ENCODE measurements around the gene SIVA1. TPM values are rescaled to one million over a fixed set of nuclear protein-coding genes. Genes with fewer than 3 reads are reported as not detected.

Gene SIVA1
- total RNA-seq, 1 experiment from 2014 or later: 128 TPM

- Mint-ChIP-seq H3K4me3 (no peak overlapping the region), H3K27ac (no peak overlapping the region), H3K4me1 (no peaks in the 10 kb centered on the region), H3K9me3 (no peaks in the 10 kb centered on the region), H3K27me3 (ENCODE audit: low read depth) (no peaks in the 10 kb centered on the region), H3K36me3 (peaks cover 2% of the 10 kb centered on the region; the same call in 1 of the 2 replicates)
- no peak for TF ChIP-seq RELA (CRISPR knock-in tag; IDR thresholded peaks at IDR 0.05; ENCODE audit: borderline replicate concordance)
- TF ChIP-seq CREM (CRISPR knock-in tag; IDR thresholded peaks at IDR 0.05): no peak
- TF ChIP-seq, protein P1, sequence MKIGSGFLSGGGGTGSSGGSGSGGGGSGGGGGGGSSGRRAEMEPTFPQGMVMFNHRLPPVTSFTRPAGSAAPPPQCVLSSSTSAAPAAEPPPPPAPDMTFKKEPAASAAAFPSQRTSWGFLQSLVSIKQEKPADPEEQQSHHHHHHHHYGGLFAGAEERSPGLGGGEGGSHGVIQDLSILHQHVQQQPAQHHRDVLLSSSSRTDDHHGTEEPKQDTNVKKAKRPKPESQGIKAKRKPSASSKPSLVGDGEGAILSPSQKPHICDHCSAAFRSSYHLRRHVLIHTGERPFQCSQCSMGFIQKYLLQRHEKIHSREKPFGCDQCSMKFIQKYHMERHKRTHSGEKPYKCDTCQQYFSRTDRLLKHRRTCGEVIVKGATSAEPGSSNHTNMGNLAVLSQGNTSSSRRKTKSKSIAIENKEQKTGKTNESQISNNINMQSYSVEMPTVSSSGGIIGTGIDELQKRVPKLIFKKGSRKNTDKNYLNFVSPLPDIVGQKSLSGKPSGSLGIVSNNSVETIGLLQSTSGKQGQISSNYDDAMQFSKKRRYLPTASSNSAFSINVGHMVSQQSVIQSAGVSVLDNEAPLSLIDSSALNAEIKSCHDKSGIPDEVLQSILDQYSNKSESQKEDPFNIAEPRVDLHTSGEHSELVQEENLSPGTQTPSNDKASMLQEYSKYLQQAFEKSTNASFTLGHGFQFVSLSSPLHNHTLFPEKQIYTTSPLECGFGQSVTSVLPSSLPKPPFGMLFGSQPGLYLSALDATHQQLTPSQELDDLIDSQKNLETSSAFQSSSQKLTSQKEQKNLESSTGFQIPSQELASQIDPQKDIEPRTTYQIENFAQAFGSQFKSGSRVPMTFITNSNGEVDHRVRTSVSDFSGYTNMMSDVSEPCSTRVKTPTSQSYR (CRISPR knock-in tag; IDR thresholded peaks at IDR 0.05): no peak
- TF ChIP-seq OVOL2 (CRISPR knock-in tag; IDR thresholded peaks at IDR 0.05; ENCODE audit: borderline replicate concordance): no peak
- no peak for TF ChIP-seq USF1 (CRISPR knock-in tag; IDR thresholded peaks at IDR 0.05)
- TF ChIP-seq, protein P2, sequence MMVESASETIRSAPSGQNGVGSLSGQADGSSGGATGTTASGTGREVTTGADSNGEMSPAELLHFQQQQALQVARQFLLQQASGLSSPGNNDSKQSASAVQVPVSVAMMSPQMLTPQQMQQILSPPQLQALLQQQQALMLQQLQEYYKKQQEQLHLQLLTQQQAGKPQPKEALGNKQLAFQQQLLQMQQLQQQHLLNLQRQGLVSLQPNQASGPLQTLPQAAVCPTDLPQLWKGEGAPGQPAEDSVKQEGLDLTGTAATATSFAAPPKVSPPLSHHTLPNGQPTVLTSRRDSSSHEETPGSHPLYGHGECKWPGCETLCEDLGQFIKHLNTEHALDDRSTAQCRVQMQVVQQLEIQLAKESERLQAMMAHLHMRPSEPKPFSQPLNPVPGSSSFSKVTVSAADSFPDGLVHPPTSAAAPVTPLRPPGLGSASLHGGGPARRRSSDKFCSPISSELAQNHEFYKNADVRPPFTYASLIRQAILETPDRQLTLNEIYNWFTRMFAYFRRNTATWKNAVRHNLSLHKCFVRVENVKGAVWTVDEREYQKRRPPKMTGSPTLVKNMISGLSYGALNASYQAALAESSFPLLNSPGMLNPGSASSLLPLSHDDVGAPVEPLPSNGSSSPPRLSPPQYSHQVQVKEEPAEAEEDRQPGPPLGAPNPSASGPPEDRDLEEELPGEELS (CRISPR knock-in tag; IDR thresholded peaks at IDR 0.05): no peak
- POLR2A ChIA-PET: no interaction called here
- CTCF ChIA-PET: interaction anchor here (1.2 to 1.3 kb wide), 2 partner anchors 12 to 17 kb away, joined by 3 read pairs; no protein-coding TSS in a partner anchor
- no peak for ATAC-seq
- DNase-seq (ENCODE audit: low spot score): no peak
These were observed 10.1 kb upstream of the SIVA1 start for GRCh38 chr14:104742586-104743455.

DNA sequence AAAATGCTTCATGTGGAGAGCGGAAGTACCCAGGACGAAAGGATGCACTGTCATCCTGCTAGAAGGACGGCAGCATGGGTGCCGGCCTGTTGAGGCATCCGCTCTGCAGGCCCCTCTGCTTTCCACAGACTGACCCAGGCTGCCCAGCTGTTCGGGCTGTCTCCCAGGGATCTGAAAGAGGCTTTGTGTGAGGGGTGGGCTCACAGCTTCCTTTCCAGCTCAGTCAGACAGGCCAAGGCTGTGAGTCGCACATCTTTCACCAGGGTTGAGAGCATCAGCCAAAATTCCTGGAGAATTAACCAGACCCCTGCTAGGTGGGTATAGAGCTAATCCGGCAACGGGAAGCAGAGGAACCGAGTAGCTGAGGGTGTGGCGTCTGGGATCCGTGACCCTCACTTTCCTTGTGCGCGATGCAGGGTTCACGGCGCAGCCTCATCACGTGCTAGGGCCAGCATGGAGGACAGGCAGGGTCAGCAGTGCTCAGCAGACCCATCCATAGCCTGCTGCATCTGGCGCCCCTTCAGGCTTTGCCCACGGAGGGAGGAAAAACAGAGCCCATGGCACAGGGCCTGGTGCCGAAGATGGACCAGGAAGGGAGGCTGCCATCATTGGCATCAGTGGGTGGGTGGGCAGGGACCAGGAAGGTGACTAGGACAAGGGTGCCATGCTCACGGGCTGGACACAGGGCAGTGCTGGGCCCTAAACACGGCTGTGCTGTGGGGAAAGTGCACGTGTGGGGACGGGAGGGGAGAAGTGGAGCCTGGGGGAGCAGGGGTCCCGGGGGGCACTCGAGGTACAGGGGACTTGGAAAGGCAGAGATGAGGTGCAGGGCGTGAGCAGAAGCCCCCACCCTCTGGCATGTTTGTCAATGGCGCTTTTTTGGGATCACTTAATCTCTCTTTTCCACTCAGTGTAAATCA is 9.2 kb upstream of the SIVA1 start:
- no peaks in the 10 kb centered on the region for H3K27me3 Mint-ChIP-seq (ENCODE audit: low read depth)
- ChIA-PET POLR2A (no interaction called here), CTCF (interaction anchor here (0.6 kb wide), 1 partner anchor 19 kb away, joined by 3 read pairs; the partner anchor contains the start of gene ADSS1)
- H3K4me1 Mint-ChIP-seq: no peaks in the 10 kb centered on the region
- no peak overlapping the region for H3K27ac Mint-ChIP-seq
- H3K4me3 Mint-ChIP-seq: no peak overlapping the region
- no peaks in the 10 kb centered on the region for H3K9me3 Mint-ChIP-seq
- TF ChIP-seq, protein P3, sequence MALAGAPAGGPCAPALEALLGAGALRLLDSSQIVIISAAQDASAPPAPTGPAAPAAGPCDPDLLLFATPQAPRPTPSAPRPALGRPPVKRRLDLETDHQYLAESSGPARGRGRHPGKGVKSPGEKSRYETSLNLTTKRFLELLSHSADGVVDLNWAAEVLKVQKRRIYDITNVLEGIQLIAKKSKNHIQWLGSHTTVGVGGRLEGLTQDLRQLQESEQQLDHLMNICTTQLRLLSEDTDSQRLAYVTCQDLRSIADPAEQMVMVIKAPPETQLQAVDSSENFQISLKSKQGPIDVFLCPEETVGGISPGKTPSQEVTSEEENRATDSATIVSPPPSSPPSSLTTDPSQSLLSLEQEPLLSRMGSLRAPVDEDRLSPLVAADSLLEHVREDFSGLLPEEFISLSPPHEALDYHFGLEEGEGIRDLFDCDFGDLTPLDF (CRISPR knock-in tag; IDR thresholded peaks at IDR 0.05): no peak
- TF ChIP-seq CREM (CRISPR knock-in tag; IDR thresholded peaks at IDR 0.05) (no peak), MXD4 (CRISPR knock-in tag; IDR thresholded peaks at IDR 0.05; ENCODE audit: borderline replicate concordance) (no peak), SMAD4 (CRISPR knock-in tag; IDR thresholded peaks at IDR 0.05) (no peak), USF2 (CRISPR knock-in tag; IDR thresholded peaks at IDR 0.05) (no peak), JUN (CRISPR knock-in tag; IDR thresholded peaks at IDR 0.05) (no peak), MYBL2 (CRISPR knock-in tag; IDR thresholded peaks at IDR 0.05) (no peak), ETV6 (CRISPR knock-in tag; IDR thresholded peaks at IDR 0.05) (no peak), CREB1 (CRISPR knock-in tag; IDR thresholded peaks at IDR 0.05) (no peak), NR3C1 (CRISPR knock-in tag; conservative IDR thresholded peaks at IDR 0.05; ENCODE audit: low read depth) (no peak)
- TF ChIP-seq, protein P4, sequence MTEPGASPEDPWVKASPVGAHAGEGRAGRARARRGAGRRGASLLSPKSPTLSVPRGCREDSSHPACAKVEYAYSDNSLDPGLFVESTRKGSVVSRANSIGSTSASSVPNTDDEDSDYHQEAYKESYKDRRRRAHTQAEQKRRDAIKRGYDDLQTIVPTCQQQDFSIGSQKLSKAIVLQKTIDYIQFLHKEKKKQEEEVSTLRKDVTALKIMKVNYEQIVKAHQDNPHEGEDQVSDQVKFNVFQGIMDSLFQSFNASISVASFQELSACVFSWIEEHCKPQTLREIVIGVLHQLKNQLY (CRISPR knock-in tag; IDR thresholded peaks at IDR 0.05): no peak
- TF ChIP-seq, protein P2 (CRISPR knock-in tag; IDR thresholded peaks at IDR 0.05): no peak
- TF ChIP-seq, protein P5, sequence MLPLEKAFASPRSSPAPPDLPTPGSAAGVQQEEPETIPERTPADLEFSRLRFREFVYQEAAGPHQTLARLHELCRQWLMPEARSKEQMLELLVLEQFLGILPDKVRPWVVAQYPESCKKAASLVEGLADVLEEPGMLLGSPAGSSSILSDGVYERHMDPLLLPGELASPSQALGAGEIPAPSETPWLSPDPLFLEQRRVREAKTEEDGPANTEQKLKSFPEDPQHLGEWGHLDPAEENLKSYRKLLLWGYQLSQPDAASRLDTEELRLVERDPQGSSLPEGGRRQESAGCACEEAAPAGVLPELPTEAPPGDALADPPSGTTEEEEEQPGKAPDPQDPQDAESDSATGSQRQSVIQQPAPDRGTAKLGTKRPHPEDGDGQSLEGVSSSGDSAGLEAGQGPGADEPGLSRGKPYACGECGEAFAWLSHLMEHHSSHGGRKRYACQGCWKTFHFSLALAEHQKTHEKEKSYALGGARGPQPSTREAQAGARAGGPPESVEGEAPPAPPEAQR (CRISPR knock-in tag; IDR thresholded peaks at IDR 0.05): no peak
- ATAC-seq (no peak), DNase-seq (ENCODE audit: low spot score) (no peak)
- H3K36me3 Mint-ChIP-seq: peaks cover 2% of the 10 kb centered on the region; the same call in 1 of the 2 replicates
